ENCODE measurements around the gene TMEM89.

The TMEM89 gene

DNA sequence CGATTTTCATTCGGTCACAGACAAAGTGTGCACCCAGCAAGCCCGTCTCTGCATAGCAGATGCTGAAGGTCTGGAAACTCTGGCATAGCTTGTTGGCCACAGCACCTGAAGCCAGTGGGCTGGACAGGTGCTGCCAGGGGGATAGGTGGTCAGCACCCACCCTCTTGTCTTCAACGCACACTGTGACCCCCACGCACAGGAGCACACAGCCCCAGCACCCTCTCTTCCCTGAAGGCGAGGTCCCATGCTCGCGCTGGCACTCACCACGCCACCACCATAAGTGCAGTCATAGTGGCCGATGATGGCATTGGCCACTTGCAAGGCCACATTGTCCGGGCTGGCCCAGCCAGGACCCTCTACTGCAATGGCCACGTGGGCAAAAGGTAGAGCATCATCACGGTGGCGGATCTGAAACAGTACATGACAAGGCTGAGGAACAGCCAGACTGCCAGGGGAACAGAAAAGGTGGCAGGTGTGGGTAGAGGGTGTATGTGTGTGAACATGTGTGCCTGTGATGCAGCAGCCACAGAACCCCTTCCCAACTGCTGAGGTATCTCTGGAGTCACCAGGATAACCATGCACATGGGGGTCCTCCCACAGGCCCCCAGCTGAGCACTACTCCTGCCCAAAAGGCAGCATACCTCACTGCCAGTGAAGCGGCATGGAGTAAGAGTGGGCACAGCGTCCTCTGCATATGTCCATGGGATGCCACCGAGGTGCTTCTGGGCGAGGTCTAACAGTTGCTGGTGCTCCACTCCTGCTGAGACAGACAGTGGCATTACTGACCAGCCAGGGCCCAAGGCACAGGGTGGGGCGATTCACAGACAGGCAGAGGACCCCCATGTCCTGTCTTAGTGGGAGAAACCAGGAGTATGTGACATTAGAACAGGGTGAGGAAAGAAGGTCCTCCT, 20.6 kb downstream of the TMEM89 start:
- H3K4me3 ChIP-seq (ENCODE audit: low read depth, low read length): no peak overlapping the region
- no peak for TF ChIP-seq CTCF (conservative IDR thresholded peaks at IDR 0.05; ENCODE audit: low read depth, low read length)
- no peak for DNase-seq (ENCODE audit: low read depth)

DNA sequence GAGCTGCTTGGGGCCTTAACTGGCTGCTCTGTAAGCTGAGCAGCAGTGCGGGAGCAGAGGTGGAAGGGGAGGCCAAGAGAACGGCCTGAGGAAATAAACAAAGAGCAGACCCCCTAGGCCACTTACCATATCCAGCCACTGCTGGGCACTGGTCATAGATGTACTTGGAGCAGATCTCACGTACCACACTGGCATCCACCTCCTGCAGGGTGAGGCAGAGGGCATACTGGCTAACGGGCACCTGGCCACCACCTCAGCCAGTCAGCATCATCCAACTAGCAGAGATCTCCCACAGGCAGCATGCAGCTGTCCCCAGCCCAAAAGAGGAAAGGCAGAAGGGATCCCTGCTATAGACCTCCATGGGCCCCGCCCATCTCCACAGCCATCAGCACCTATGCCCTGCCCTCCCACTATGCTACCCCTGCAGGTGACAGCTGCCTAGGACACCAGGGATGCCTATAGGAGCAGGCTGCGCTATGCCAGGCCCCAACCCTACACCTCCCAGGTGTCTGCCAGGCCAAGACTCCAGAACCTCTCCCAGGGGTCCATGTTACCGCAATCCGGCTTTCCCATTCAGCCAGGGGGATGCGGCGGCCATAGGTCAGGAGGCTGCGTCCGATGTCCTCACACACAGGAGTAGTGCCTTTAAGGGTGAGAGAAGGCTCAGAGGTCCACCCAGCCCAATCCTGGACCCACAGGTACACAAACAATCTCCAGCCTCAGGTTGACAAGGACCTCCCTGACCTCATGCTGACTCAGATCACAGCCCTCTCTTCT, 21.9 kb downstream of the TMEM89 start:
- DNase-seq (ENCODE audit: low read depth): no peak
- no peak for TF ChIP-seq CTCF (conservative IDR thresholded peaks at IDR 0.05; ENCODE audit: low read depth, low read length)
- H3K4me3 ChIP-seq (ENCODE audit: low read depth, low read length): no peak overlapping the region

DNA sequence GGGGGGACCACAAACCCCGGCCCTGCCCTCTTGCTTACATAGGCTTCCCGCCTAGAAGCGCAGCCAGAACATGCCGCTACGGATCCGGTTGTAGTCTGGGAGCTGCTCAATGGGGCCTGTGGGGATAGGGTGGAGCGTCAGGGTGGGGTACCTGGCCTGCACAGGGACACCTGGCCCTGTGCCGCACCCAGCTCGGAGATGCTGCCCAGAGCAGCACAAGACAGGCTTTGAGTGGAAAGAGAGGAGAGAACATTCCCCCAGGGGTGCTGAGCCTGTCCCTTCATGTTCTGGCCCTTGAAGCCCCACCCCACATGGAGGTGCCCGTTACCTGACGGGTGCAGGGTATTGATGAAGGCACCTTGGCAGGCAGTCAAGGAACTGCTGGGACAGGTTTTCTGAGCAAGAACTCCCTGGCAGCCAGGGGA, 22.5 kb downstream of the TMEM89 start:
- no peak for TF ChIP-seq CTCF (conservative IDR thresholded peaks at IDR 0.05; ENCODE audit: low read depth, low read length)
- no peak overlapping the region for H3K4me3 ChIP-seq (ENCODE audit: low read depth, low read length)
- DNase-seq (ENCODE audit: low read depth): no peak

- no peak overlapping the region for H3K4me3 ChIP-seq (ENCODE audit: low read depth, low read length)
- DNase-seq (ENCODE audit: low read depth): peak; percentile 92
- no peak for TF ChIP-seq CTCF (conservative IDR thresholded peaks at IDR 0.05; ENCODE audit: low read depth, low read length)
These were observed 23.1 kb downstream of the TMEM89 start for GRCh38 chr3:48598323-48599076.

GRCh38 chr3:48597408-48597800, 24.2 kb downstream of the TMEM89 start:
- no peak for DNase-seq (ENCODE audit: low read depth)
- no peak for TF ChIP-seq CTCF (conservative IDR thresholded peaks at IDR 0.05; ENCODE audit: low read depth, low read length)
- H3K4me3 ChIP-seq (ENCODE audit: low read depth, low read length): no peak overlapping the region

DNA sequence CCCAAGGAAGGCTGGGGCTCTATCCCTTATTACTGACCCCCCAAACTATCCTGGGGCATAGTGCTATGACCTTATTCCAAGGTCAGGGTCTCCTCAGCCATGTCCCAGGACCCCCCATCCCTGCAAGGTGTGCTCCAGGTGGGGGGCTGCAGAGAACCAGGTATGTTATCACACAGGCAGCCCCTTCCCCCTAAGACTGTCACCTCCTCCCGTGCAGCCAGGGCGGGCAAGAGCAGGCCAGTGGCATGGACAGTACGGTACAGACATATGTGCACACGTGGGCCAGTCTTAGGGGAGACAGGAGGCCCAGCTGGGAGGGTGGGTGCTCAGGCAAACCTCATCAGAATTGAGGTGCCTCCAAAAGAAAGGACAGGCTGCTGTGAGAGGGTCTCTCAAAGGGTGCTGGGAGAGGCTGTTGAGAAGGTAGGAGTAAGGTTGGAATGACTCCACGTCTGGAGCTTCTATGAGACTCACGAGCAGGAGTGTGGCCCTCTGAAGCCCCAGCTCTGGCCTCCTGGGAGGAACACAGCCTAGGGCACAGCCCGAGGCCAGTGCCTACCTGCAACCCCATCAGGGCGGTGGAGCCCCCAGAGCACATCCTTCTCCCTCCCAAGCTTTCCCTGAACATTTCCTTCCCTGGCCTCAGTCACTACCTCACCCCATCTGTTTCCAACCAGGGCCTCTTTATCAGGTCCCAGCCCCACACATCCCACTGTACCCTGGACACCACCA, 24.7 kb downstream of the TMEM89 start:
- no peak for DNase-seq (ENCODE audit: low read depth)
- no peak overlapping the region for H3K4me3 ChIP-seq (ENCODE audit: low read depth, low read length)
- no peak for TF ChIP-seq CTCF (conservative IDR thresholded peaks at IDR 0.05; ENCODE audit: low read depth, low read length)
